ENCODE results near the gene KRT12. TPM values are rescaled to one million over a fixed set of nuclear protein-coding genes. Genes with fewer than 3 reads are reported as not detected.

The KRT12 gene
- not detected in 2 replicates for total RNA-seq

GRCh38 chr17:40866838-40867237 lies at the start of gene KRT12:
TSS of gene KRT12 (minus strand) at chr17:40867223. CDS start at chr17:40867186, 37 bp downstream.
- no peak for TF ChIP-seq CTCF (conservative IDR thresholded peaks at IDR 0.05; ENCODE audit: low read depth, low read length)
- no peak for DNase-seq (ENCODE audit: low read depth)

GRCh38 chr17:40916366-40916765 lies 49.3 kb upstream of the KRT12 start:
- no peak for DNase-seq (ENCODE audit: low read depth)
- H3K4me3 ChIP-seq (ENCODE audit: low read depth, low read length) = no peak overlapping the region
- TF ChIP-seq CTCF (conservative IDR thresholded peaks at IDR 0.05; ENCODE audit: low read depth, low read length) = no peak

More at GRCh38 chr17:40866838-40867237, at the start of gene KRT12:
- no peak within 1 kb of the TSS for H3K4me3 ChIP-seq (ENCODE audit: low read depth, low read length)

DNA sequence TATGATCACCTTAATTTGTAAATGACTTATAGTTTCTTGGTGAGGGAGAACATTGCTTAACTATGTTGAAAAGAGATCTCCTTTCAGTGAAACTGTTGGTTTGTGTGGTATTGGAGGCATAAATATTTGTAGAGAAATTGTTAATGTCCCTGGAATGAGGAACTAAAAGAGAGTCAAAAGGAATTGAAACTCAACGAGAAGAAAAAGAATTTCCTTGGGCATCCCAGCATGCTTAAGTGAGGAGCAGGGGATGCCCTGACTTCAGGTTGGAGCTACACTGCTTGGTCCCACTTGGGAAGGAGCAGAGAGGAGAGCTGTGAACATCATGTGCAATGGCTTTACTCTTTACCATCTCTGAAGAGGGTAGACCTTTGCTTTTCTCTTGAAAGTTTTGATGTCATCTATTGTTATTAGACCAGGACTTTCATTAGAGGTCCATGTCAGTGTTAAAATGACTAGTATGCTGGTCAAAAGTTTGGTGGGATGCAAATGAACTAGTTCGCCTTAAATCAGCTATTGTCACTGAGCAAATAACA lies 48.8 kb upstream of the KRT12 start:
- TF ChIP-seq CTCF (conservative IDR thresholded peaks at IDR 0.05; ENCODE audit: low read depth, low read length) = no peak
- peak; percentile 71 for DNase-seq (ENCODE audit: low read depth)
- no peak overlapping the region for H3K4me3 ChIP-seq (ENCODE audit: low read depth, low read length)

DNA sequence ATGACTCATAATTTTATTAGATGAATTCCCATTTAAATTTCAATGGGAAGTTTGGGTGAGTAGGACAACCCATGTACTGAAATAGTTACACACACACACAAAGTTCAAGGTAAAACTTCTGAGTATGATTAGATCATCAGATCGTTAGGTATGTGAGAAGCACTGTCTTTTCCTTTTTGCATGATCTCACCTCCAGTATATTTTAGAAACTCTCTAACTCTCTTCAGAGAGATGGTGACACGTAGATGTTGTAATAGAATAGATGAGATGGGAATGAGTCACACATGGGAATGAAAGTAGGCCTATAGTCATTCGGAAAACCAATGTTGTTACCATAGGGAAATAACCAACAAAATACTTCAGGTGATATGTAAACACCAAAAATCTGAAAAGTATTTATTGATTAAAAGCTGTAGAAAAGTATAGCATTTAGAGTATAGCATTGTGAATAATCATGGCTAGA lies 48.2 kb upstream of the KRT12 start:
- peak; percentile 100 for DNase-seq (ENCODE audit: low read depth)
- no peak overlapping the region for H3K4me3 ChIP-seq (ENCODE audit: low read depth, low read length)
- TF ChIP-seq CTCF (conservative IDR thresholded peaks at IDR 0.05; ENCODE audit: low read depth, low read length) = no peak

DNA sequence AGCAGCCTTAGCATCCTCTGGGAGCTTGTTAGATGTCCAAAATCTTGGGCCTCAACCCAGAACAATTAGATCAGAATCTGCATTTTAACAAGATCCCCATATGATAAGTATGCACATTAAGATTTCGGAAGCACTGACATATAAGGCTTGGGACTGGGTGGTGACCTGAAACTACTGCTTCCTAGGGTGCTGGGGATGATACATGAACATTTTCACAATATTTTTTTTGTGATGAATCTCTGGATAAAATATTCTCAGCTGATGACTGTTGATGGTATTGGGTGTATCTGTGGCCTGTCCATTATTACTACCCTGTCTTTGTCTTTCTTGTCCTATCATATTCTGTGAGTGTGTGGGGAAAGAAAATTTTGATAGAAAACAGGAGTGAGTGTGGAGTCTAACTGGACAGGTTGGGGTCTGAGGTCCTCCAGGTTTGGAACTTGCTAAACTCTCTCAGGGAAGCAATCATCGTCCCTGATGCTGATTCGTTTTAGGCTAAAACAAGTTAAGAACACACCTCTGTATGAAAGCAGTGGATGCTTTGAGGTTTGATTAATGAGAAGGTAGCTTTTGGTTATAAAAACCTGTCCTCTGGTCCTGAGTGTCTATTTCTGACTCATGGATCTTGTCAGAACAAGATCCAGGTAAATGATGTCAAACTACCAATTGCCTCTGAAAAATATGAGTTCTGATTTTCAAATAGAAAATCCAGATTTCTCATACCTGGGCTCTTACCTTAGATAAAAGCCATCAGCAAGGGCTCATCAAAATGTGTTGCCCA lies 47.2 kb upstream of the KRT12 start:
- no peak for DNase-seq (ENCODE audit: low read depth)
- H3K4me3 ChIP-seq (ENCODE audit: low read depth, low read length) = no peak overlapping the region

GRCh38 chr17:40912486-40913210 lies 45.6 kb upstream of the KRT12 start:
- no peak for TF ChIP-seq CTCF (conservative IDR thresholded peaks at IDR 0.05; ENCODE audit: low read depth, low read length)
- no peak overlapping the region for H3K4me3 ChIP-seq (ENCODE audit: low read depth, low read length)
- no peak for DNase-seq (ENCODE audit: low read depth)

More for the DNA sequence above, 47.2 kb upstream of the KRT12 start:
- TF ChIP-seq CTCF (conservative IDR thresholded peaks at IDR 0.05; ENCODE audit: low read depth, low read length) = no peak
